GF-D8 (cell line): Measurements from ENCODE around the gene SLC25A36.
"Not testable (repeated sequence)": the region's sequence is repeated elsewhere in the genome, so short reads cannot be mapped to it uniquely, and the experiment has no call there.

Experiments used
- DNase-seq: peaks from one replicate; lab custom pipeline; 2025; lab: John Stamatoyannopoulos, UW

Gene SLC25A36

DNA sequence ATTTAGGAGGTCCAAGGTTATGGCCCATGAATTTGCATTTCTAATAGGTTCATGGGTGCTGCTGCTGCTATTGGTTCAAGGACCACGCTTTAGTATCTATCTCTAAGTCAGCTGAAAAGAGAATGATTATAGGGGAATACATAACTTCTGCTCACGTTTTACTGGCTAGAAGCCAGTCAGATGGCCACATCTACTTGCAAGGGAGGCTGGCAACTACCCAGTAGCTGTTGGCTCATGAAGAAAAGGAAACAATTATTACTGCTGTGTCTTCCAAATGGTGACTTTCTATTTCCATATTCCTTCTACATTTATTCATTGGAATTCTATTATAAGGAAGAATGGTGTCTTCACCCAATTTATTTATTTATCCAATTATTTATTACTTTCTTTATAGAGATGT is 54.2 kb downstream of the SLC25A36 start:
- DNase-seq = no peak

DNA sequence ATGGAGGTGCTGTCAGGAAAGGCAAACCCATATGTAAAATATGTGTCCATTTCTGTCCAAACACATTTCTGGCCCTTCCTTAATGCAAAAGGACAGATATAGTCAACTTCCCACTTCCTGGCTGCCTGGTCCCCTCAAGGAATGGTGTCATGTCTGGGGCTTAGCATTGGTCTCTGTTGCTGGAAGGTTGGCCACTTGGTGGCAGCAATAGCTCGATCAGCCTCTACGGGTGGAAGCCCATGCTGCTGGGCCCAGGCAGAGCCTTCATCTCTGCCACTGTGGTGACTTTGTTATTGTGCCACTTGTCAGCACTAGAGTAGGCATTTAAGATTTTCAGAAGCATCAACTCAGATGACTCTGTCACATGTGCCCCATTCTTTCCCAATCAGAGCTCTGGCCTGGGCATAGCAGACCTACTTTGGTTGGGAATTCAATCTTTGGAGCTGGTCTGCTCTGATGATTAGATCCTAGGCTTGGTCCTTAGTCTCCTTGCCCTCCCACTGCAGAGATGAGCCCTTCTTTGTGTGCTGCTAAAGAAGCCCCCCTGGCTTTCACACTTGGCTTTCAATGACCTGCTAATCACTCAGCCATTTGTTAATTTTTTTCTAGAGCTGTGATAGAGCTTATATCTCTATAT is 58.5 kb downstream of the SLC25A36 start:
- DNase-seq = no peak

DNA sequence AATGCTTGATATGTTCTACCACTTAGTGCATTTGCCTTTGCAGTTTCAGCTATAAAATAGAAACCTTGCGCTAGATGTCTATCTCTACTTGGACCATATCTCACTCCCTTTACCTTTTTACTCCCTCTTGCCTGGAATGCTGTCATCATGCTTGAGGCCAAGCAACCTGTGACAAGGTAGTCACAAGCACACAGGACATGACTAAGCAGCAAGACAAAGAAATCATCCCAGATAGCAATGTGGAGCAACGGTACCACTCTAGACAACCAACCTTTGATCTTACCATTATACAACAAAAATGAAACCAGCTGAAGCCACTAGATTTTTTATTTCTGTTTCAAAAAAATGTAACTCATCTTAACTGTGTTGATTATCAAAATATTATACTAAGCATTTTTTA is 59.0 kb downstream of the SLC25A36 start:
- no peak for DNase-seq

DNA sequence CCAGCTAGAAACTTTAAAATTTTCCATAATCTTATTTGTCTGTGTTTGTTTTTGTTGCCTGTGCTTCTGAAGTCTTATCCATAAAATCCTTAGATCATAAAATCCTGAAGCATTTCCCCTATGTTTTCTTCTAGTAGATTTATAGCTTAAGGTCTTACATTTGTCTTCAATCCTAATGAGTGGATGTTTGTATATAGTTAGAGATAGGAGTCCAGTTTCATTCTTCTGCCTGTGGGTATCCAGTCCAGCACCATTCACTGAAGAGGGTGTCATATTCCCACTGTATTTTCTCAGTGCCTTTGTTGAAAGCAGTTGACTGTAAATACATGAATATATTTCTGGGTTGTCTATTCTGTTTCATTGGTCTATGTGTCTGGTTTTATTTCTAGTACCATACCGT is 64.7 kb downstream of the SLC25A36 start:
- no peak for DNase-seq

DNA sequence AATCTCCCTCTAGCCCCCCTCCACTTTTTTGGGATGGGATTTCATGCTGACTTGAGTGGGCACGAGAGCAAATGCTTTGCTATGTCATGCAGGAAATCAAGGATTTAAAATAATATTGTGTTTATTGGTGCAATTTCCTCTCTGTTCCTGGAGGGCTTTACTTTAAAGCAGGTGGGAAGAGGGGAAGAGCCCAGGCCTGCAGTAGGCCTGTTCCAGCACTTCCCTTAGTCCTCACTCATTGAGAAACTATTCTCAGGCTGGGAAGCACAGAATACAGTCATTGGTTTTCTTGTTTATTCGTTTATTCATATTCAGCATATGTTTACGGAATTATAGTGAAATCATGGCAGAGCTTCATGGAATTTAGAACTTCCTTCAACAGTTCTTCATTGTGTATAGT is 67.9 kb downstream of the SLC25A36 start:
- DNase-seq = no peak

DNA sequence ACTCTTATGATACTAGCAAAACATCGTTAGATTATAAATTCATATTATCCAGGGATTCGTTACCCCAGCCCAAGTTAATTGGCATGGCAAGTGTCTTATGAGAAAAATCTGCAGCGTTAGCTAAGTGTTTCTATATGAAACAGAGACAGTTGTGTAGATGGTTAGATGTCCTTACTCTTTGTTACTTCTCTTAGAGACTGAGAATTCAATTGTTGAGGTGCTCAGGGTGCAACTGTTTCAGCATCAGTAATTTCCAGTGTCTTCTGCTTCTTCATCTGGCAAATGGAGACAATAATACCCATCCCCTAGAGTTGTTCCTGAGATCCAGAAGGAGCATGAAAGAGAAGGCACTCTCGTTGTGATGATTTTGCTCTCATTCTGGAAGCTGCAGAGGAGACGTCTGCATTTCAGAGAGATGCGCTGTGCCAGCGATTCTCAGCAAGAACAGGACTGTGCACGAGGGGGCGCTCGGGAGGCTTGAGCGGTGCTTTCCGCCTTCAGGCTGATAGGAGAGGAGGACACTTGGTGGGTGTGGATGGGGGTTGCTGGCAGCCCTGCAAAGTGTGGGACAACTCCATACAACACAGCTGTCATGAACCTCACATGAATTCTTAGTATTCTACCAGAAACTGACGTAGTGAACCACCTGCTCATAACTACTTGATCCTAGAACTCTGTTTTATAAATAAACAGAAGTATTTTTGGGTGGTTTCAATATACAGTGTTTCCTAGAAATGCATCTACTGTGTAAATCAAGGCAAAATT is 69.8 kb downstream of the SLC25A36 start:
- DNase-seq = no peak

DNA sequence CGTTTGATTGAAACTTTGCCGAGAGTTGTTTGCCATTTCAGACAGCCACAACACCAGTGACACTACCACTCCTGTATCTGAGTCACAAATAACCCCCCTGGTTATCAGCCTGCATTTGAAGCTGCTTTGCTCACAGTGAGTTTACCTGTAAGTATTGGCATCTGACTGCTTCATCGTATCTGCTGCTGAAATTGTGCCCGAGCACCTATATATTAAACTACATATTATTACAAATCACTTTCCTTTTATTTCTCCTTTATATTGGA is 70.3 kb downstream of the SLC25A36 start:
- no peak for DNase-seq

DNA sequence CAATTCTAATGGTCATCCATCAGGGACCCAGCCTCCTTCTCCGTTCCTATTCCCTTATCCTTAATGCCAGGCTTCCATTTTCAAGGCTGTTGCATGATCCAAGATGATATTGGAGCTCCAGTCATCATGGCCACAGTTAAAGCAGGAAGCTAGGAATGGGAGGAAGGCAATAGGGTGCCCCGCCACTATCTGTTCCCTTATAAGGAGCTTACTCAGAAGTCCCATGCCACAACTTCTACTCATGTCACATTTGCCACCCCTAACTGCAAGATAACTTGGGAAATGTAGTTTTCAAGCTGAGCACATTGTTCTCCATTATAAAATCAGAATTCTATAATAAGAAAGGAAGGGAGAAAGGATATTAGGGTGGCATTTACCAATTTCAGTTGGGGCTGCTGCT is 70.9 kb downstream of the SLC25A36 start:
- no peak for DNase-seq

DNA sequence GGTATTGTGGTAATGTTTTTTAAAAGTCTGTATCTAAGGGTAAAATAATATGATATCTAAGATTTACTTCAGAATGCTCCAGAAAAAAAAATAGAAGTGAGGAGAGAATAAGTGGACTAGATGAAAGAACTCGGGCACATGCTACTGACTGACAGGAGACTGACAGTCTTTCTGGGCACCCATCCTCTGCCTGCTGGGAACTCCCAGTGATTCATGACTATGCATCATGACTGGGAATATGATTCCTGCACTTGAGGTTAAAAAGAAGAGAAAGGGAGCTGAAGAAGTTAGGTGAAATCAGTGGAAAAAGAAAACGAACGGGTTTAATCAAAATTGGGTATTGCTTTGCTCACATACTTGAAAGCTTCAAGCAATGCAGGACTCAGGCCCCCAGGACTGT is 73.8 kb downstream of the SLC25A36 start:
- no peak for DNase-seq

DNA sequence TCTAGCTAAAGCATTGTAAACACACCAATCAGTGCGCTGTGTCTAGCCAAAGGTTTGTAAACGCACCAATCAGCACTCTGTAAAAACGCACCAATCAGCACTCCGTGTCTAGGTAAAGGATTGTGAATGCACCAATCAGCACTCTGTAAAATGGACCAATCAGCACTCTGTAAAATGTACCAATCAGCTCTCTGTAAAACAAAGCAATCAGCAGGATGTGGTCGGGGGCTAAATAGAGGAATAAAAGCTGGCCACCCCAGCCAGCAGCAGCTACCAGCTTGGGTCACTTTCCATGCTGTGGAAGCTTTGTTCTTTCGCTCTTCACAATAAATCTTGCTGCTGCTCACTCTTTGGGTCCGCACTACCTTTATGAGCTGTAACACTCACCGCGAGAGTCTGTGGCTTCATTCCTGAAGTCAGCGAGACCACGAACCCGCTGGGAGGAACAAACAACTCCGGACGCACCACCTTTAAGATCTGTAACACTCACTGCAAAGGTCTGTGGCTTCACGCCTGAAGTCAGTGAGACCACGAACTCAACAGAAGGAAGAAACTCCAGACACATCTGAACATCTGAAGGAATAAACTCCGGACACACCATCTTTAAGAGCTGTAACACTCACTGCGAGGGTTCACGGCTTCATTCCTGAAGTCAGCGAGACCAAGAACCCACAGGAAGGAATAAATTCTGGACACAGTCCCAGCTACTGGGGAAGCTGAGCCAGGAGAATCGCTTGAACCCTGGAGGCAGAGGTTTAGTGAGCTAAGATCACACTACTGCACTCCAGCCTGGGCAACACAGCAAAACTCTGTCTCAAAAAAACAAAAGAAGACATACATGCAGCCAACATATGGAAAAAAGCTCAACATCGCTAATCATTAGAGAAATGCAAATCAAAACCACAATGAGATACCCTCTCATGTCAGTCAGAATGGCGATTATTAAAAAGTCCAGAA is 76.0 kb downstream of the SLC25A36 start:
- not testable (repeated sequence) for DNase-seq

DNA sequence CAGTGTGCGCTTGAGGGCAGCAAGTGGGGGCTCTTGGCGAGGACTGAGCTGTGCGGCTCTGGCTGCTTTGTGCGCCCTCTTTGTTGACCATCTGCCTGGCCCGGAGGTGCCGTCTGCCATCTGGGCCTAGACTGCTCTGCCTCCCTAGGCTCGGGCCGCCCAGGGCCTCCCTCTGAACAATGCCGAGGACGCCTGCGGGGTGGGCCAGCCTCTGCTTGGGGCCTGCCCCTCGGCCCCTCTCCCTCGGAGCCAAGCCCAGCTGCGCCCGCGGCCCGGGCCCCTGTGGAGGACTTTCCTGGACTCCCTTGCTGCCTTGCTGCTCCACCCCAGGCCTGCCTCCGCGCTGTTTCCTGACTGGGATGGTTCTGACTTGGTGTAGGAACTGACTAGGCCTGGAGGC is 77.6 kb downstream of the SLC25A36 start:
- no peak for DNase-seq

DNA sequence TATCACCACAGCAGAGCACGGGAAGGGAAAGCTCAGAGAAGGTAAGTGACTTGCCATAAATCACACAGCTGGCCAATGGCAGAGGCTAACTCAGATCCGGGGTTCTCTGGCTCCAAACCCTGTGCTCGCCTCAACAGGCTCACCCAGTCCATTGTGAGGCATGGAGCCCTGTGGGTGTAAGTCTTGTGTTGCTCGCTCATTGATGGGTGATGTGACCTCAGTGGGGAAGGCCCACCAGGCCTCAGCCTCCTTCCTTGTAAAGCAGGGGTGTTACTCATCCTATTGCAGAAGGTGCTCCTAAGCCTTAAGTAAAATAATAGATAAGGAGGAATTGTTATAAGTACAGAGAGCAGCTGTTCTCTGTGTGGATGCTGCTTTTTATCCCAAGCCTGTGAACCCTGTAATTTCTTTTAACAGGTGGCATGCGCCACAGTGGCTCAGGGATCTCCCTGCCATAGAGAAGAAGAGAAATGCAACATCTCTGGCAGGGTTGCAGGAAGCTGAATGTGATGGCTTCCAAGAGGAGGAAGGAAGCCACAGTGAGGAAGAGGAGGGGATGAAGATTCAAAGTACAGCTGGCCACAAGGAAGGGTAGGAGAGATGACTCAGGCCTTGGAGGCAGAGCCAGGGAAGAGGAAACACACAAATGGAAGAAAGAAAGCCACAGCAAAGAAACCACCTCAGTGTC is 78.7 kb downstream of the SLC25A36 start:
- no peak for DNase-seq

DNA sequence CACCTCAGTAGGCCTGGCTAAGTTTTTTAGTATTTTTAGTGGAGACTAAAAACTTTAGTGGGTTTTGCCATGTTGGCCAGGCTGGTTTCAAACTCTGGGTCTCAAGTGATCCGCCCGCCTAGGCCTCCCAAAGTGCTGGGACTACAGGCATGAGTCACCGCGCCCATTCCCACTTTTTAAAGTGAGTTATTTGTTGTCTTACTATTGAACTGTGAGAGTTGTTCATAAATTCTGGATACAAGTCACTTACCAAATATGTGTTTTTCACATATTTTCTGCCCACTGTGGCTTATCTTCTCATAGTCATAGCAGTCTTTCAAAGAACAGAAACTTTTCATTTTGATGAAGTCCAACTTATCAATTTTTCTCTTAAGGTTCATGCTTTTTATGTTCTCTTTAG is 79.6 kb downstream of the SLC25A36 start:
- DNase-seq = no peak
